Nephron (organoid): Measurements from ENCODE around the gene RASGRP3.

Experiments used
- H3K27ac Mint-ChIP-seq, 3 experiments: 2 replicates each; pipeline ENCODE4 v1.8.0; 2020; ENCODE audit warnings: mixed read lengths in 3 of 3, mild to moderate bottlenecking in 2 of 3, moderate library complexity in 1 of 3
- H3K27me3 Mint-ChIP-seq: 2 replicates; pipeline ENCODE4 v1.8.0; 2021; ENCODE audit warnings: low read depth, mild to moderate bottlenecking, moderate library complexity, mixed read lengths
- H3K36me3 Mint-ChIP-seq: 2 replicates; pipeline ENCODE4 v1.8.0; 2020; ENCODE audit warnings: low read depth, mixed read lengths
- H3K4me1 Mint-ChIP-seq: 2 replicates; pipeline ENCODE4 v1.8.0; 2020; ENCODE audit warnings: mixed read lengths
- H3K4me3 Mint-ChIP-seq, 3 experiments: 2 replicates each; pipeline ENCODE4 v1.8.0; 2020; ENCODE audit warnings: mild to moderate bottlenecking in 3 of 3, mixed read lengths in 3 of 3, moderate library complexity in 2 of 3
- H3K9me3 Mint-ChIP-seq: 2 replicates; pipeline ENCODE4 v1.8.0; 2020; ENCODE audit warnings: mixed read lengths
- TF ChIP-seq, protein P1 (sequence below), 3 experiments: fragments of 200-600 bp; sonication (generic); IDR thresholded peaks; one replicate each; pipeline ENCODE4 v1.5.0; 2021; ENCODE audit warnings: antibody characterized with exemption in 3 of 3; ENCODE audit not compliant: unreplicated experiment in 3 of 3

RASGRP3 gene

DNA sequence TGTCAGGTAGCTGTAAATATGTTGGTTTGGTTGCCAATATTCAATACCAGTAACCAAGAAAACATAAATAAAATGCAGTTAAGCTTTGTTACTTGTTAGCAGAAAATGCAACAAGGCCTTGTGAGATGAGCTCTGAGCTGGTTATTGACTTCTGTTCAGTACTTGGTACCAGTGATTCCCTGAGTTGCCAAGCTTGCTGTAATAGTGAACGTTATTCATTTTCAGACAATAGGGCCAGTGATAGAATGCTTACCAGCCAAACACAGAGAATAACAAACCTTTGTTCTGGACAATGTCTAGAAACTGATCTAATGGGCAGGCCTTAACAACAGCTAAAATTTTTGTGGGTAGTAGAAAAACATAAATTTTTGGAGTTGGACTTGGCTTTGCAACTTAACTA, 29.5 kb downstream of the RASGRP3 start:
- no peaks in the 10 kb centered on the region for H3K36me3 Mint-ChIP-seq
- H3K9me3 Mint-ChIP-seq: peaks cover 3% of the 10 kb centered on the region
- TF ChIP-seq, protein P1, sequence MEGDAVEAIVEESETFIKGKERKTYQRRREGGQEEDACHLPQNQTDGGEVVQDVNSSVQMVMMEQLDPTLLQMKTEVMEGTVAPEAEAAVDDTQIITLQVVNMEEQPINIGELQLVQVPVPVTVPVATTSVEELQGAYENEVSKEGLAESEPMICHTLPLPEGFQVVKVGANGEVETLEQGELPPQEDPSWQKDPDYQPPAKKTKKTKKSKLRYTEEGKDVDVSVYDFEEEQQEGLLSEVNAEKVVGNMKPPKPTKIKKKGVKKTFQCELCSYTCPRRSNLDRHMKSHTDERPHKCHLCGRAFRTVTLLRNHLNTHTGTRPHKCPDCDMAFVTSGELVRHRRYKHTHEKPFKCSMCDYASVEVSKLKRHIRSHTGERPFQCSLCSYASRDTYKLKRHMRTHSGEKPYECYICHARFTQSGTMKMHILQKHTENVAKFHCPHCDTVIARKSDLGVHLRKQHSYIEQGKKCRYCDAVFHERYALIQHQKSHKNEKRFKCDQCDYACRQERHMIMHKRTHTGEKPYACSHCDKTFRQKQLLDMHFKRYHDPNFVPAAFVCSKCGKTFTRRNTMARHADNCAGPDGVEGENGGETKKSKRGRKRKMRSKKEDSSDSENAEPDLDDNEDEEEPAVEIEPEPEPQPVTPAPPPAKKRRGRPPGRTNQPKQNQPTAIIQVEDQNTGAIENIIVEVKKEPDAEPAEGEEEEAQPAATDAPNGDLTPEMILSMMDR (IDR thresholded peaks at IDR 0.05; ENCODE audit: unreplicated experiment in 3 of 3): no peak

DNA sequence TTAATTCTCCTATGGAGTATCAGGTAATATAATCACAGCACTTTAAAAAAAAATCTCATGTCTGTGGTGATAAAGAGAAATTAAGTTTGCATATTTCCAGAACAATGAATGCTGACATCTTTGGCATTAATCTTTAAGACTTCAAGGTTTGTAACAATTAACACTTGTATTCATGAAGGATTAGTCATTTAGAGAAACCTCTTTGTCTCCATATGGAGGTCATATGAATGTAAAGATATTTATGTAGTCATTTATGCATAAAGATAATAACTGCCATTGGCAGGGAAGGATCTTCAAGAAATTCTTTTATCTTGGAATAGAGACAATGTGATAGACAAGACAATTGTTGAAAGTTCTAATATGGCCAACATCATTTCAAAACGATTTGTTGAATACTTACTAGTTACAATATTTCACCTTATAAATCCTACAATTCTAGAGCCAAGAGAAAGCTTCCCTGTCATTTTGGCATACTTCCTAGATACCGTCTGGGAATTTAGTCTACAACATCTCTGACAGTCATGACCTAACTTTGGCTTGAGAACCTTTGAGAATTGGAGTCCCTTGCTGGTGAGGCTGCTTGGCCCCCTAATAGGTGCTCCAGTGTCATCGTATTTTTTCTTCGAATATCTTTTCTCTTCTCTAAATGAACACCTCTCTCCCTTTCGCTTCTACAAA, 33.6 kb downstream of the RASGRP3 start:
- no peak overlapping the region for H3K4me3 Mint-ChIP-seq
- TF ChIP-seq, protein P1 (IDR thresholded peaks at IDR 0.05; ENCODE audit: unreplicated experiment in 3 of 3): no peak
- peaks cover 3% of the 10 kb centered on the region for H3K9me3 Mint-ChIP-seq
- no peaks in the 10 kb centered on the region for H3K36me3 Mint-ChIP-seq
- peak overlapping the region in 2 of 3 experiments; percentile 30 to 87 for H3K27ac Mint-ChIP-seq
- peaks cover 25% of the 10 kb centered on the region for H3K4me1 Mint-ChIP-seq
- peaks cover 7% of the 10 kb centered on the region for H3K27me3 Mint-ChIP-seq

More for the DNA sequence above, 29.5 kb downstream of the RASGRP3 start:
- Mint-ChIP-seq H3K27me3 (peaks cover 5% of the 10 kb centered on the region), H3K4me1 (peaks cover 21% of the 10 kb centered on the region), H3K4me3 (no peak overlapping the region), H3K27ac (no peak overlapping the region)

DNA sequence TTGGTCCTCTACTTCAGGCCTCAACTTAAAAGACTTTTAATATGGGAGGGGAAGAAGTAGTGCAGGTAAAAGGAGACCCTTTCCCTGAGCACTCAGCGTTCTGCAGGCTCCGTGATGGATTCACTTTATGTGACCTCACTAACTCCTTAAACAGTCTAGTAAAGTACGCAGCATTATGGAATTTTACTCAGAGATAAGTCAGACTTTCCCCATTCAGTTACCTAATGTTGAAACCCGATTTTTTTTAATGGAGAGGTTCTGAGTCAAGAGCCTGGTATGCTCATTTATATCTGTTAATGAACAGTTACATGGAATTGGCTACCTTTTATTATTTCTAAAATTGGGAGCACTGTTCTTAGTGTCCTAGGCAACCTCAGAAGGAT, 34.1 kb downstream of the RASGRP3 start:
- H3K9me3 Mint-ChIP-seq: peaks cover 3% of the 10 kb centered on the region
- H3K36me3 Mint-ChIP-seq: no peaks in the 10 kb centered on the region
- H3K4me3 Mint-ChIP-seq: no peak overlapping the region
- peak overlapping the region in 2 of 3 experiments; percentile 30 to 46 for H3K27ac Mint-ChIP-seq
- peaks cover 25% of the 10 kb centered on the region for H3K4me1 Mint-ChIP-seq
- H3K27me3 Mint-ChIP-seq: peaks cover 4% of the 10 kb centered on the region
- TF ChIP-seq, protein P1 (IDR thresholded peaks at IDR 0.05; ENCODE audit: unreplicated experiment in 3 of 3): no peak

DNA sequence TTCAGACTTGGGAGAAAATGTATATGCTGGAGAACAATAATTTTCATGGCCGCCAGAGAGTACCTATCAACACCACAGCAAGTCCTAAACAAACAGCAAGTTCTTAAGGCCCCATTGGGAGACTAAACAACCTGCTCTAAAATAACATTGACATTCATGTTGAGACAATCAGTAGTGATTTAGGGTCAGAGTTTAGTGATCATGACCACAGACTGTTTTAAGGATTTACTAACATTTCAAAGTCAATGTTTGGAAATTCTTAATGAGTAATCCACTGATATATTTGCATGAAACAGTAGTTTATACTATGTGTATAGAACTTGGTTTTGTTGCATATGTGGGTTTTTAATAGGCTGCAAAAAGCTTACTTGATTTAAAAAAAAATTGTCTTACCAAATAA, 34.7 kb downstream of the RASGRP3 start:
- no peaks in the 10 kb centered on the region for H3K36me3 Mint-ChIP-seq

DNA sequence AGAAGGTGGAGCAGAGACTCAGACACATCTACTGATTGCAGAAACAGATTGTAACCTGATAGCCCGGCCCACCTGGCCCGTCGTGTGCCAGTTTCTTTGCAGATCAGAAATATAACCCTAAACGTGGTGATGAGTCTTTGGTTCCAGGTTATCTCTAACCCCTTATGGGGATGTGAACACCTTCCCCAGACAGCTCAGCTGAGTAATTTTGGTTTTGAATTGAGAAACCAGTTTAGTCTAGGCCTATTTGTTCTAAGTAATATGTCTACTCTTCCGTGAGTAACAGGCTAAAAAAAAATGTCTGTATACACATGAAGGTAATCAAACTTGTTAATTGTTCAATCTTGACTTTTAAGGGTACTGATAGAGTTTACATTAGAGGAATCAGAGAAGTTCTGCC, 35.7 kb downstream of the RASGRP3 start:
- Mint-ChIP-seq H3K36me3 (no peaks in the 10 kb centered on the region), H3K27me3 (peaks cover 4% of the 10 kb centered on the region), H3K9me3 (peaks cover 7% of the 10 kb centered on the region), H3K4me1 (peaks cover 34% of the 10 kb centered on the region), H3K4me3 (no peak overlapping the region), H3K27ac (no peak overlapping the region)
- TF ChIP-seq, protein P1 (IDR thresholded peaks at IDR 0.05; ENCODE audit: unreplicated experiment in 3 of 3): no peak

More for the DNA sequence above, 34.7 kb downstream of the RASGRP3 start:
- H3K4me1 Mint-ChIP-seq: peaks cover 25% of the 10 kb centered on the region
- peaks cover 4% of the 10 kb centered on the region for H3K27me3 Mint-ChIP-seq
- H3K27ac Mint-ChIP-seq: peak overlapping the region in 2 of 3 experiments; percentile 30 to 32
- no peak overlapping the region for H3K4me3 Mint-ChIP-seq
- TF ChIP-seq, protein P1 (IDR thresholded peaks at IDR 0.05; ENCODE audit: unreplicated experiment in 3 of 3): no peak
- H3K9me3 Mint-ChIP-seq: peaks cover 3% of the 10 kb centered on the region

DNA sequence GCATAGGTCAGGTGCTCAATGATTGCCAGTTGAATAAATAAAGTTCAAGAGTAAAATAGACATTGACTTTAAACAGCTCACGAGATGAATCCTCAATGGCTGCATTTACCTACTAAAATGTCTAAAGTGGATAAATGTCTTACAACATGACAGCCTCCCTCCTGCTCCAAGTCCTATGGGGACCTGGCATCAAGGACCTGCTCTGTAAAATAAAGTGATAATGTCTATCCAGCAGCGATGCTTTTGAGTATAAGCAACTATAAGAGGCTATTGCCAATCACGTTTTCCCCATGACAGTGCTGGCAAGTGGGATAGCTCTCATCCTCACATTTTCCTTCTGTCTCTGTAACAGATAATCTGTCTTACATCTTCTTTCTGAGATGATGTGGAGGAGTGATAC, 37.0 kb downstream of the RASGRP3 start:
- Mint-ChIP-seq H3K27ac (no peak overlapping the region), H3K4me3 (no peak overlapping the region), H3K4me1 (peaks cover 37% of the 10 kb centered on the region), H3K36me3 (no peaks in the 10 kb centered on the region), H3K27me3 (peaks cover 4% of the 10 kb centered on the region), H3K9me3 (peaks cover 7% of the 10 kb centered on the region)
- TF ChIP-seq, protein P1 (IDR thresholded peaks at IDR 0.05; ENCODE audit: unreplicated experiment in 3 of 3): no peak
